Activated CD4-positive, alpha-beta T cell treated with anti-CD3 and anti-CD28 coated beads for 24 hours (primary cell): ENCODE data around the gene C1orf53.
"Not testable (repeated sequence)": the region's sequence is repeated elsewhere in the genome, so short reads cannot be mapped to it uniquely, and the experiment has no call there.

ENCODE experiments used
- DNase-seq, 2 donors: peaks; one replicate each; pipeline ENCODE4 v3.0.0-alpha.2; 2020; ENCODE audit warnings: low read depth in 2 of 2

Gene C1orf53

GRCh38 chr1:197920414-197921117 lies 18.1 kb downstream of the C1orf53 start:
- DNase-seq, result no peak

GRCh38 chr1:197921235-197922069 lies 19.0 kb downstream of the C1orf53 start:
- DNase-seq, result no peak

- no peak for DNase-seq
Measured at GRCh38 chr1:197922070-197922390, 19.6 kb downstream of the C1orf53 start.

GRCh38 chr1:197923038-197923437 lies 20.6 kb downstream of the C1orf53 start:
- DNase-seq, result no peak

GRCh38 chr1:197924516-197925123 lies 22.2 kb downstream of the C1orf53 start:
- DNase-seq, result no peak

GRCh38 chr1:197927908-197928665 lies 25.7 kb downstream of the C1orf53 start:
- DNase-seq, result no peak

- no peak for DNase-seq
Measured at GRCh38 chr1:197928849-197929336, 26.5 kb downstream of the C1orf53 start.

- no peak for DNase-seq
Measured at GRCh38 chr1:197933016-197933415, 30.6 kb downstream of the C1orf53 start.

GRCh38 chr1:197933647-197934046 lies 31.2 kb downstream of the C1orf53 start:
- no peak for DNase-seq

GRCh38 chr1:197937381-197937780 lies 35.0 kb downstream of the C1orf53 start:
- no peak for DNase-seq

- no peak for DNase-seq
Measured at GRCh38 chr1:197937892-197938291, 35.5 kb downstream of the C1orf53 start.

GRCh38 chr1:197939159-197939980 lies 36.9 kb downstream of the C1orf53 start:
- not testable (repeated sequence) for DNase-seq

- DNase-seq, result no peak
Measured at GRCh38 chr1:197942042-197942441, 39.6 kb downstream of the C1orf53 start.

GRCh38 chr1:197944485-197944884 lies 42.1 kb downstream of the C1orf53 start:
- DNase-seq, result no peak

- DNase-seq, result peak in 1 of 2 donors; percentile 5
Measured at GRCh38 chr1:197948926-197949899, 46.8 kb downstream of the C1orf53 start.

- no peak for DNase-seq
Measured at GRCh38 chr1:197951089-197951488, 48.7 kb downstream of the C1orf53 start.

- no peak for DNase-seq
Measured at GRCh38 chr1:197951617-197952175, 49.3 kb downstream of the C1orf53 start.

GRCh38 chr1:197953472-197953871 lies 51.0 kb downstream of the C1orf53 start:
- DNase-seq, result not testable (repeated sequence)

GRCh38 chr1:197954718-197955418 lies 52.4 kb downstream of the C1orf53 start:
- DNase-seq, result no peak
